Measurements from ENCODE around the gene USP2.

DNA sequence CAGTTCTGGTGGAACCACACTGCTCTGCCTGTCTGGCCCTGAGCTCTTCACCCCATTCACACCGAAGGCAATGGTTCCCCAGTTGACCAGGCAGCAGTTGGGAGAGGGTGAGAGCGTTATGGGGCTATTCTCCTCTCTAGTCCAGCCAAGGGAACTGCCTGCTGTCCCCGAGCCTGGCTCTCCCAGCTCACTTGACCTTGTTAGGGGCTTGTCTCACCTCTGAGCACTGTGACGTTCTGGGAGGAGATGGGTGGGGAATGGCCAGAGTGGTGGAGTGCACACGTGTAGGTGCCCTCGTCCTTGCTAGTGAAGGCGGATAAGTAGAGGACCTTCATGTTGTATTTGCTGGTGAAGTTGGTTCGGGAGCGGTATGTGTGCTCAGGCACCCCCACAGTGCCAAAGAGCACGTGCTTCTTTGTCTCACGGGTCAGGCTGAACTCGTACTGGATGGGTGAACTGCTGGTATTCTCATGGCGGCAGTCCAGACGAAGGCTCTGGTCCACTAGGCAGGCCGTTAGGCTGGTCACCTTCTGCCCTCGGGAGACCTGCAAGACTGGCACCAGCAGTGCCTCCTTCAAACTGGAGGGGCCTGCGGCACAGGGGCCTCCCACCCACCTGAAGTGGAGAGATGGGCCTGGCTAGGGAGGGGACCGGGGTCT is 38.5 kb upstream of the USP2 start:
- TF ChIP-seq POLR2A (IDR thresholded peaks at IDR 0.05), result no peak
- TF ChIP-seq, protein P1, sequence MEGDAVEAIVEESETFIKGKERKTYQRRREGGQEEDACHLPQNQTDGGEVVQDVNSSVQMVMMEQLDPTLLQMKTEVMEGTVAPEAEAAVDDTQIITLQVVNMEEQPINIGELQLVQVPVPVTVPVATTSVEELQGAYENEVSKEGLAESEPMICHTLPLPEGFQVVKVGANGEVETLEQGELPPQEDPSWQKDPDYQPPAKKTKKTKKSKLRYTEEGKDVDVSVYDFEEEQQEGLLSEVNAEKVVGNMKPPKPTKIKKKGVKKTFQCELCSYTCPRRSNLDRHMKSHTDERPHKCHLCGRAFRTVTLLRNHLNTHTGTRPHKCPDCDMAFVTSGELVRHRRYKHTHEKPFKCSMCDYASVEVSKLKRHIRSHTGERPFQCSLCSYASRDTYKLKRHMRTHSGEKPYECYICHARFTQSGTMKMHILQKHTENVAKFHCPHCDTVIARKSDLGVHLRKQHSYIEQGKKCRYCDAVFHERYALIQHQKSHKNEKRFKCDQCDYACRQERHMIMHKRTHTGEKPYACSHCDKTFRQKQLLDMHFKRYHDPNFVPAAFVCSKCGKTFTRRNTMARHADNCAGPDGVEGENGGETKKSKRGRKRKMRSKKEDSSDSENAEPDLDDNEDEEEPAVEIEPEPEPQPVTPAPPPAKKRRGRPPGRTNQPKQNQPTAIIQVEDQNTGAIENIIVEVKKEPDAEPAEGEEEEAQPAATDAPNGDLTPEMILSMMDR (IDR thresholded peaks at IDR 0.05), result no peak
